Erythroblast (primary cell): ENCODE results near the gene XIRP2.

Experiments
- GATA1 ChIP-seq: IDR thresholded peaks from 2 replicates; pipeline ENCODE4 v1.6.1; 2011; ENCODE audit warnings: low read depth, mild to moderate bottlenecking, control low read depth, low read length, moderate library complexity
- POLR2A ChIP-seq: IDR thresholded peaks from 2 replicates; pipeline ENCODE4 v1.6.1; 2011; ENCODE audit warnings: mild to moderate bottlenecking, low read length

GRCh38 chr2:167142554-167142953 is 254.3 kb downstream of the XIRP2 start:
- TF ChIP-seq POLR2A (no peak), GATA1 (no peak)
